T-helper 1 cell (primary cell): Measurements from ENCODE around the gene LGALS7B.
"Not testable (repeated sequence)": the region's sequence is repeated elsewhere in the genome, so short reads cannot be mapped to it uniquely, and the experiment has no call there.

Source experiments
- DNase-seq, 5 donors: peaks; one replicate each; pipeline ENCODE4 v3.0.0-alpha.2; 2012 to 2020

LGALS7B gene

DNA sequence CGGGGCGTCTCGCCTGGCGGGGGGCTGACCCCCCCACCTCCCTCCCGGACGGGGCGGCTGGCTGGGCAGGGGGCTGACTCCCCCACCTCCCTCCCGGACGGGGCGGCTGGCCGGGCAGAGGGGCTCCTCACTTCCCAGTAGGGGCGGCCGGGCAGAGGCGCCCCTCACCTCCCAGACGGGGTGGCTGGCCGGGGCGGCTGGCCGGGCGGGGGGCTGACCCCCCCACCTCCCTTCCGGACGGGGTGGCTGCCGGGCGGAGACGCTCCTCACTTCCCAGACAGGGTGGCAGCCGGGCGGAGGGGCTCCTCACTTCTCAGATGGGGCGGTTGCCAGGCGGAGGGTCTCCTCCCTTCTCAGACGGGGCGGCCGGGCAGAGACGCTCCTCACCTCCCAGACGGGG, 8.8 kb downstream of the LGALS7B start:
- not testable (repeated sequence) for DNase-seq

- no peak for DNase-seq
These were observed 10.1 kb downstream of the LGALS7B start for GRCh38 chr19:38799104-38799503.

- no peak for DNase-seq
These were observed 11.8 kb downstream of the LGALS7B start for GRCh38 chr19:38800577-38801347.

DNA sequence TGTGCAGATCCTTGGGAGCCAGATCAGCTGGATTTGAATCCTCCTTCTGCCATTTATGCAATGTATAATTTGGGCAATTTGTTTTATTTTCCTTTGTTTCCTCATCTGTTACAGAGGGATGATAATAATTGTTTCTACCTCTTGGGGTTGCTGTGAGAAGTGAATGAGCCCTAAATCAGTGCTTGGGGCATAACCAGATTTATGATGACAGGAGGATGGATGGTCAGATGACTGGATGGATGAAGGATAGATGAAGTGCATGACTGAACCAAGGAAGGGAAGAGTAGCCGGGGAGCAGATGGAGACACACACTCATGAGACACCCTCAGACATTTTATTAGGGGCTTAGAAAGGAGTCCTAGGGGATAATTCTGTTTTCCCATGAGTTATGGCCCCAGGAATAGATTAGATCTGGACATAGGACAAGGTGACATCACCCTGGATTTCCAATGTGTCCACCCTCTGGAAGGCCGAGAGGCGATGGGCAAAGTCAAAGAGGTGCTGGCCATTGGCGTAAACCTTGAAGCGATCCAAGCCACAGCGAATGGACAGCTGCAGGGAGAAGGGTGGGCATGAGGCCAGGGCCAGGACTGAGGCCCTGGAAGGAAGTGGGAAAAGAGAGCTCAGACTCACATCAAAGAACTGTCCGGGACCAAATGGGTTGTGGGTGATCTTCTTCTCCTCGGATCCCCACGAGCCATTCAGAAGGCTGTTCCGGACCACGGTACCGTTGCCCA, 12.5 kb downstream of the LGALS7B start:
- DNase-seq, result no peak

DNA sequence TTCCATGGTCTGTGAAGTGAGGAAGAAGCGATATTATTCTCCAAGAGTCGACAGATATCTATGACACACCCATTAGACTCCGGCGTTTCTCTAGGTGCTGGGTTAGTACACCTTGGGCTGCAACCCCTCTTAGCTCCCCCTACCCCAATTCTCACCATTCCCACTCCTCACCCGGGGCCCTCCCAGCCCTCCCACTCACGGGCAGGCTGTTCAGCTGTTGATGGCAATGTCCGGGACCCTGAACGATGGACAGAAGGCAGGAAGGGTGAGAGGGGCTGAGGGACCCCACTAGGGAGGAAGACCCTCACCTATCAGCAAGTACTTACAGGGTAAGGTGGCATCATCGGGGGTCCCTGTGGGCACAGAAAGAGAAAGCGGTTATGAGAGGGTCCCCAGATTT, 14.5 kb downstream of the LGALS7B start:
- DNase-seq, result no peak

- DNase-seq, result no peak
These were observed 16.2 kb downstream of the LGALS7B start for GRCh38 chr19:38805180-38805579.

GRCh38 chr19:38806371-38806770, 17.4 kb downstream of the LGALS7B start:
- no peak for DNase-seq

- DNase-seq, result not testable (repeated sequence)
These were observed 18.5 kb downstream of the LGALS7B start for GRCh38 chr19:38807374-38808098.

GRCh38 chr19:38808741-38809140, 19.7 kb downstream of the LGALS7B start:
- no peak for DNase-seq

GRCh38 chr19:38809592-38810252, 20.7 kb downstream of the LGALS7B start:
- no peak for DNase-seq

GRCh38 chr19:38812009-38812840, 23.2 kb downstream of the LGALS7B start:
- DNase-seq, result no peak

DNA sequence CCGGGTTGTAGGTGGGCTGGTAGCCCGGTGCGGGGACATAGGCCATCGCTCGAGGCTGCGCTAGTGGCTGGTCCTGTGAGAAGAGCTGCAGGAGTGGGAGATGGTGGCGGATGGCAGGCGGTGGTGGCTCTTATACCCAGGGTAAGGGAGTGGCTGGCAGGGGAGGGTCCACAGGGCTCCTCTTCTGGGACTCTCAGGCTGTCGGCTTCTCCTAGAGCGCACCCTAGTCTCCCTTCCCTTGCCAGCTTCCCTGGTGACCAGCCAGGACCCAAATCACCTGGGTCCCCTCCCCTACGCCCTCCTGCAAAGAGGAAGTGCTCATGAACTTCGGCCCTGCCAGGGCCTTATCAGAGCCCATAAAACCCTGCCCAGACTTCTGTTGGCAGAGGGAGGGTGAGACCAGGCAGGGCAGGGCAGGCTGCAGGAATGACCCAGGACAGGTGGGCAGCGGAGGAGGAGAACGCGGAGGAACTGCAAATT, 23.9 kb downstream of the LGALS7B start, which contains the start of gene LGALS4:
Gene LGALS4, minus strand, starts transcription at position 105 of the 480 bp plus-strand sequence. Its CDS starts 59 bp downstream, at position 46.
- no peak for DNase-seq

GRCh38 chr19:38813323-38813722, 24.3 kb downstream of the LGALS7B start:
- no peak for DNase-seq

DNA sequence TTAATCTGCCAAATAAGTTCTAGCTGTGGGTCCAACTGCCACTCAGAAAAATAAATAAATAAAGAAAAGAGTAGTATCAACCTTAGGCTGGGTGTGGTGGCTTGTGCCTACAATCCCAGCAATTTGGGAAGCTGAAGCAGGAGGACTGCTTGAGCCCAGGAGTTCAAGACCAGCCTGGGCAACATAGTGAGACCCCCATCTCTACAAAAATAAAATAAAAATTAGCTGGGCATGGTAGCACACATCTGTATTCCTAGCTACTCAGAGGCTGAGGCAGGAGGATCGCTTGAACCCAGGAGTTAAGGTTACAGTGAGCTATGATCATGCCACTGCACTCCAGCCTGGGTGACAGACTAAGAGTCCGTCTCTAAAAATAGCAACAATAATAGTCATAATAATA, 24.9 kb downstream of the LGALS7B start:
- DNase-seq, result not testable (repeated sequence)

- DNase-seq, result no peak
These were observed 26.3 kb downstream of the LGALS7B start for GRCh38 chr19:38815059-38816001.

DNA sequence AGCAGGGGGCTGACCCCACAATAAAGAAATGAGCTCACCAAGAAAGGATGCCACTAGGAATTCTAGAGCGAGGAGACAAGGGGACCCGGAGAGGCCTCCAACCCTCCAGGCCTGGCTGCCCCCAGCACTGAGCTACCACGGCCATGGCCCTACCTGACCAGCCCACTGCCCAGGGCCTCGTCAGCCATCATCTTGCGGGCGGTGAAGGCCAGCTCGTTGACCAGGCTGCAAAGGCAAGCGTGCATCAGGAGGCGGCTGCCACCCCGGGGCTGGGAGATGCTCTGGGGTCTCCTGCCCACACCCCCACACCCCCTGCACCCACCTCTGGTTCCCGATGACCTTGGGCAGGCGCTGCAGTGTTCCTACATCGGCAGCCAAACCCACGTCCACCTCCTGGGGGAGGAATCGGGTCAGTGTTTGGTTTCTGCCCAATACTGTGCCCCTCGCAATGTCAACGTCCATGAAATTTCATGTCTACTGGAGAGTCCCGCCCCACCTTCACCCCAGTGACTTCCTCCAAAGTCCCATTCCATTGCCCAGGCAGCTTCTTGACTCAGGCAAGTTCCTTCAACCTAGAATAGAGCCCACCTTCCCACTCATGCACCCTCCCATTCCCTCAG, 27.2 kb downstream of the LGALS7B start:
- no peak for DNase-seq

DNA sequence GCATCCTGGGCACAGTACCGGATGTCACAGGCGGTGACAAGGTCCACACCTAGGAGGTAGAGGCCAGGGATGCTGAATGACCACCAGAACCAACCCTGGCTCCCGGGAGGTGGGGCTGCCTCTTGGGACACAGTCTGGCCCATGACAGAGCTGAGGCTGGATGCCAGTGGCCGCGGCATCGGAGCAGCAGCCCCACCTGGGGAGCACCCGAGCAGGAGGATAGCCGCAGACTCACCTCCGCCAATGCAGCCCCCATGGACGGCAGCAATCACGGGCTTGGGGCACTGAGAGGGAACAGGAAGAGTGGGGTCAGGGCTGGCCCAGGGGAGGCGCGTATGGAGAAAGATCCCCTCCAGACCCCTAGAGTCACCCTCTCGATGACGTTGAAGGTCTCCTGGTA, 28.1 kb downstream of the LGALS7B start:
- DNase-seq, result no peak

DNA sequence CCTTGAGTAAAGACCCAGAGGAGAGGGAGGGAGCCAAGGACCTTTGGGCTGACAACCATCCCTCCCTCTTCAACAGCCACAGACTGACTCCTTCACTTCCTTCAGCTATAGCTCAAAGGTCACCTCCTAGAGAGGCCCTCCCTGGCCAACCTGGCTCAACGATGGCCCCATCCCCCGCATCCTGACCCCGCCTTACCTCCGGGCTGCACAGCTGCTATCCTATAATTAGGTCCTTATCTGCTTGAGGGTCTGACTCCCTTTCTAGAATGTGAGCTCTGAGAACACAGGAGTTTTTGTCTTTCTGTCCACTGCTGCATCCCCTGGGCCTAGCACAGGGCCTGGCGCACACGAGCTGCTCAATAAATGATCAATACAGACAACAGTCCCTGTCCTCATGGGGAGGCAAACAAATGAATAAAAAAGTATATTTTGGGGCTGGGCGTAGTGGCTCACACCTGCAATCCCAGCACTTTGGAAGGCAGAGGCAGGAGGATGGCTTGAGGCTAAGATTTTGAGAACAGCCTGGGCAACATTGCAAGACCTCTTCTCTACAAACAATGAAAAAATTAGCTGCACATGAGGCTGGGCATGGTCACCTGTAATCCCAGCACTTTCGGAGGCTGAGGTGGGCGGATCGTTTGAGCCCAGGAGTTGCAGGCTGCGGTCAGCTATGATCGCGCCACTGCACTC, 30.4 kb downstream of the LGALS7B start:
- no peak for DNase-seq

GRCh38 chr19:38821230-38821825, 32.3 kb downstream of the LGALS7B start:
- not testable (repeated sequence) for DNase-seq
